PC-9 (cell line): Measurements from ENCODE around the gene CD177. TPM values are rescaled to one million over a fixed set of nuclear protein-coding genes. Genes with fewer than 3 reads are reported as not detected.

Experiments
- BruUV-seq: library from RNA; stranded (reverse); fragments of 400-500 nt; replicated peaks from 2 replicates; lab custom pipeline; 2021; lab: Mats Ljungman, UMichigan
- CTCF ChIA-PET: fragments of 300-600 bp; sonication (Branson Sonifier 250); formaldehyde crosslinking; loops from one replicate; lab custom pipeline; 2022; ENCODE audit warnings: antibody characterized with exemption; lab: Charles Lee
- POLR2A ChIA-PET: fragments of 300-600 bp; sonication (Branson Sonifier 250); formaldehyde crosslinking; loops from one replicate; lab custom pipeline; 2022; ENCODE audit warnings: antibody characterized with exemption; ENCODE audit not compliant: unreplicated experiment; lab: Charles Lee
- DNase-seq, 2 experiments: peaks; one replicate each; pipeline versions ENCODE4 v3.0.0 to v3.0.0-alpha.2; 2015 to 2022; ENCODE audit warnings: mixed read lengths in 1 of 2
- H2AFZ ChIP-seq: fragments of 200-600 bp; sonication (generic); 2 replicates; pipeline ENCODE4 v1.8.1; 2017; ENCODE audit warnings: antibody characterized with exemption
- H3F3A ChIP-seq: fragments of 200-600 bp; sonication (generic); 2 replicates; pipeline ENCODE4 v1.8.1; 2017; ENCODE audit warnings: antibody characterized with exemption, mild to moderate bottlenecking, low read depth; ENCODE audit not compliant: insufficient read depth
- H3K27ac ChIP-seq: fragments of 200-600 bp; sonication (generic); 2 replicates; pipeline ENCODE4 v1.6.1; 2016; ENCODE audit warnings: mixed run types
- H3K27me3 ChIP-seq: fragments of 200-600 bp; sonication (generic); 2 replicates; pipeline ENCODE4 v1.6.1; 2016; ENCODE audit warnings: low read depth, mixed run types; ENCODE audit not compliant: insufficient read depth
- H3K36me3 ChIP-seq: fragments of 200-600 bp; sonication (generic); 2 replicates; pipeline ENCODE4 v1.6.1; 2016; ENCODE audit warnings: low read depth, mixed run types
- H3K4me1 ChIP-seq: fragments of 200-600 bp; sonication (generic); replicated peaks from 2 replicates; pipeline ENCODE4 v1.6.1; 2016; ENCODE audit warnings: mixed run types; ENCODE audit not compliant: insufficient read depth
- H3K4me2 ChIP-seq: fragments of 200-600 bp; sonication (generic); 2 replicates; pipeline ENCODE4 v1.6.1; 2017; ENCODE audit warnings: mixed run types
- H3K4me3 ChIP-seq: fragments of 200-600 bp; sonication (generic); 2 replicates; pipeline ENCODE4 v1.6.1; 2016; ENCODE audit warnings: mixed run types
- H3K79me2 ChIP-seq: fragments of 200-600 bp; sonication (generic); 2 replicates; pipeline ENCODE4 v1.6.1; 2017; ENCODE audit warnings: low read depth, mixed run types
- H3K9me2 ChIP-seq: fragments of 200-600 bp; sonication (generic); 2 replicates; pipeline ENCODE4 v1.8.1; 2017; ENCODE audit warnings: mild to moderate bottlenecking; ENCODE audit not compliant: insufficient read depth
- H3K9me3 ChIP-seq: fragments of 200-600 bp; sonication (generic); 2 replicates; pipeline ENCODE4 v1.8.1; 2016; ENCODE audit warnings: low read depth; ENCODE audit not compliant: insufficient read depth
- H4K20me1 ChIP-seq: fragments of 200-600 bp; sonication (generic); 2 replicates; pipeline ENCODE4 v1.8.1; 2017; ENCODE audit not compliant: insufficient read depth
- CTCF ChIP-seq: fragments of 200-600 bp; sonication (generic); conservative IDR thresholded peaks from 2 replicates; pipeline ENCODE4 v1.6.1; 2017; ENCODE audit warnings: mixed run types, antibody characterized with exemption, mild to moderate bottlenecking, moderate library complexity
- EZH2 ChIP-seq: fragments of 200-600 bp; sonication (generic); IDR thresholded peaks from 2 replicates; pipeline ENCODE4 v1.8.0; 2017; ENCODE audit warnings: antibody characterized with exemption, low read depth
- intact Hi-C: fragments of 100-400 bp; cut with micrococcal nuclease; formaldehyde crosslinking; loops from one replicate; pipeline ENCODE4 v1.10.0; 2022; ENCODE audit not compliant: unreplicated experiment
- total RNA-seq: library from RNA; stranded (reverse); gene quantifications from 2 replicates; pipeline ENCODE4 v1.2.3, GENCODE V29; 2021

CD177 gene
- total RNA-seq, 1 experiment from 2014 or later: 6.0 TPM

GRCh38 chr19:43329989-43330388 lies 23.5 kb upstream of the CD177 start:
- peak overlapping the region; percentile 78 for H3K27ac ChIP-seq
- H3K79me2 ChIP-seq: peaks cover 89% of the 10 kb centered on the region
- H3K4me2 ChIP-seq: peak overlapping the region; percentile 92
- H2AFZ ChIP-seq: no peak overlapping the region
- DNase-seq: no peak
- H3K9me2 ChIP-seq: no peaks in the 10 kb centered on the region
- TF ChIP-seq CTCF (no peak), EZH2 (no peak)
- H3F3A ChIP-seq: peaks cover 41% of the 10 kb centered on the region
- BruUV-seq: no TSS peak
- H4K20me1 ChIP-seq: no peaks in the 10 kb centered on the region
- ChIA-PET CTCF (no interaction called here), POLR2A (no interaction called here)
- no peaks in the 10 kb centered on the region for H3K9me3 ChIP-seq
- peak overlapping the region; percentile 94; the same call in 1 of the 2 replicates for H3K4me3 ChIP-seq
- intact Hi-C loops: loop anchor here (2.0 to 5.0 kb wide), 2 partner anchors 63 to 103 kb away; partner anchors contain the start of gene PSG9
- 0 out of 2 replicates have a peak, but pooled peaks cover 12% of the 10 kb centered on the region for H3K36me3 ChIP-seq
- H3K27me3 ChIP-seq: no peaks in the 10 kb centered on the region
- H3K4me1 ChIP-seq: peaks cover 43% of the 10 kb centered on the region

GRCh38 chr19:43330726-43331434 lies 22.6 kb upstream of the CD177 start:
- Histone ChIP-seq H2AFZ (no peak overlapping the region), H3K79me2 (peaks cover 87% of the 10 kb centered on the region), H4K20me1 (no peaks in the 10 kb centered on the region), H3K4me1 (peaks cover 40% of the 10 kb centered on the region), H3K4me2 (peak overlapping the region; percentile 92), H3K27ac (0 out of 2 replicates have a peak overlapping the region, but pooled peaks have one; percentile 78), H3K36me3 (0 out of 2 replicates have a peak, but pooled peaks cover 9% of the 10 kb centered on the region), H3K9me2 (no peaks in the 10 kb centered on the region), H3K9me3 (no peaks in the 10 kb centered on the region), H3F3A (peaks cover 41% of the 10 kb centered on the region), H3K27me3 (no peaks in the 10 kb centered on the region), H3K4me3 (peak overlapping the region; percentile 94; the same call in 1 of the 2 replicates)
- BruUV-seq: no TSS peak
- CTCF ChIA-PET: no interaction called here
- POLR2A ChIA-PET: no interaction called here
- TF ChIP-seq EZH2 (no peak), CTCF (no peak)
- DNase-seq: no peak
- intact Hi-C loops: no loop called here

- no peaks in the 10 kb centered on the region for H3K27me3 ChIP-seq
- no TSS peak for BruUV-seq
- TF ChIP-seq CTCF: no peak
- no peak for TF ChIP-seq EZH2
- H3F3A ChIP-seq: peaks cover 35% of the 10 kb centered on the region
- CTCF ChIA-PET: no interaction called here
- H4K20me1 ChIP-seq: no peaks in the 10 kb centered on the region
- peak overlapping the region; percentile 94; the same call in 1 of the 2 replicates for H3K4me3 ChIP-seq
- DNase-seq: no peak
- H3K79me2 ChIP-seq: peaks cover 81% of the 10 kb centered on the region
- H3K36me3 ChIP-seq: 0 out of 2 replicates have a peak, but pooled peaks cover 9% of the 10 kb centered on the region
- POLR2A ChIA-PET: no interaction called here
- H3K4me2 ChIP-seq: peak overlapping the region; percentile 92
- no peaks in the 10 kb centered on the region for H3K9me2 ChIP-seq
- no peak overlapping the region for H3K27ac ChIP-seq
- no peak overlapping the region for H2AFZ ChIP-seq
- intact Hi-C loops: no loop called here
- peaks cover 40% of the 10 kb centered on the region for H3K4me1 ChIP-seq
- H3K9me3 ChIP-seq: no peaks in the 10 kb centered on the region
These were observed 22.0 kb upstream of the CD177 start for GRCh38 chr19:43331435-43332010.
